OCI-LY7 (cell line): ENCODE data around the gene IGFL3.

Experiments used
- CTCF ChIP-seq: fragments of 200-600 bp; sonication (generic); conservative IDR thresholded peaks from 2 replicates; pipeline ENCODE4 v1.5.1; 2014; ENCODE audit warnings: mild to moderate bottlenecking, antibody characterized with exemption, low read length, moderate library complexity, mixed read lengths
- EZH2phosphoT487 ChIP-seq: fragments of 200-600 bp; sonication (generic); IDR thresholded peaks from 2 replicates; pipeline ENCODE4 v1.6.1; 2018; ENCODE audit warnings: low read depth, borderline replicate concordance, mild to moderate bottlenecking, mixed run types, antibody characterized with exemption, low read length, moderate library complexity, mixed read lengths

GRCh38 chr19:46115396-46116106, 8.9 kb downstream of the IGFL3 start:
- no peak for TF ChIP-seq CTCF
- no peak for TF ChIP-seq EZH2phosphoT487
